OCI-LY7 (cell line): Measurements from ENCODE around the gene ARL15. TPM values are rescaled to one million over a fixed set of nuclear protein-coding genes. Genes with fewer than 3 reads are reported as not detected.

Source experiments
- BruUV-seq: library from RNA; stranded (reverse); fragments of 400-500 nt; replicated peaks from 2 replicates; lab custom pipeline; 2021; lab: Mats Ljungman, UMichigan
- CTCF ChIA-PET: fragments of 300-600 bp; sonication (Branson Sonifier 250); formaldehyde crosslinking; loops from one replicate; lab custom pipeline; 2022; ENCODE audit warnings: antibody characterized with exemption; ENCODE audit not compliant: unreplicated experiment; lab: Charles Lee
- POLR2A ChIA-PET: fragments of 300-600 bp; sonication (Branson Sonifier 250); formaldehyde crosslinking; loops from one replicate; lab custom pipeline; 2022; ENCODE audit warnings: antibody characterized with exemption; lab: Charles Lee
- DNase-seq: peaks from one replicate; pipeline ENCODE4 v3.0.0-alpha.2; 2015; ENCODE audit warnings: low spot score
- H2AFZ ChIP-seq: fragments of 200-600 bp; sonication (generic), shearing (Covaris generic); 2 replicates; pipeline ENCODE4 v1.6.1; 2014; ENCODE audit warnings: mild to moderate bottlenecking, antibody characterized with exemption, low read length, moderate library complexity
- H3K27ac ChIP-seq: fragments of 200-600 bp; sonication (generic); 2 replicates; pipeline ENCODE4 v1.5.1; 2014; ENCODE audit warnings: mixed run types, low read depth, mild to moderate bottlenecking, moderate library complexity, low read length, inconsistent platforms; ENCODE audit not compliant: poor library complexity, severe bottlenecking
- H3K36me3 ChIP-seq: fragments of 200-600 bp; sonication (generic); 2 replicates; pipeline ENCODE4 v1.6.1; 2014; ENCODE audit warnings: mild to moderate bottlenecking, antibody characterized with exemption, low read length, moderate library complexity, mixed read lengths; ENCODE audit not compliant: insufficient read depth
- H3K4me1 ChIP-seq: fragments of 200-600 bp; sonication (generic); 2 replicates; pipeline ENCODE4 v1.5.1; 2014; ENCODE audit warnings: mild to moderate bottlenecking, low read length; ENCODE audit not compliant: insufficient read depth, poor library complexity, severe bottlenecking
- H3K4me2 ChIP-seq: fragments of 200-600 bp; sonication (generic); 2 replicates; pipeline ENCODE4 v1.6.1; 2014; ENCODE audit warnings: mild to moderate bottlenecking, low read length
- H3K4me3 ChIP-seq: fragments of 200-600 bp; sonication (generic); 2 replicates; pipeline ENCODE4 v1.5.1; 2014; ENCODE audit warnings: mild to moderate bottlenecking, low read depth, low read length; ENCODE audit not compliant: poor library complexity, severe bottlenecking
- H3K79me2 ChIP-seq: fragments of 200-600 bp; sonication (generic); 2 replicates; pipeline ENCODE4 v1.6.1; 2016; ENCODE audit warnings: low read depth, mild to moderate bottlenecking, low read length, moderate library complexity, mixed read lengths; ENCODE audit not compliant: insufficient read depth
- H3K9me2 ChIP-seq: fragments of 200-600 bp; sonication (generic); 2 replicates; pipeline ENCODE4 v1.6.1; 2016; ENCODE audit warnings: mild to moderate bottlenecking, low read length, mixed read lengths; ENCODE audit not compliant: insufficient read depth
- H3K9me3 ChIP-seq: fragments of 200-600 bp; sonication (generic); 2 replicates; pipeline ENCODE4 v1.6.1; 2014; ENCODE audit warnings: mild to moderate bottlenecking, mixed run types, low read length, mixed read lengths
- H4K20me1 ChIP-seq: fragments of 200-600 bp; sonication (generic); 2 replicates; pipeline ENCODE4 v1.6.1; 2014; ENCODE audit warnings: mild to moderate bottlenecking, antibody characterized with exemption, low read length, moderate library complexity, mixed read lengths; ENCODE audit not compliant: insufficient read depth
- EZH2phosphoT487 ChIP-seq: fragments of 200-600 bp; sonication (generic); IDR thresholded peaks from 2 replicates; pipeline ENCODE4 v1.6.1; 2018; ENCODE audit warnings: low read depth, borderline replicate concordance, mild to moderate bottlenecking, mixed run types, antibody characterized with exemption, low read length, moderate library complexity, mixed read lengths
- intact Hi-C: fragments of 100-400 bp; cut with micrococcal nuclease; formaldehyde crosslinking; loops from one replicate; pipeline ENCODE4 v1.10.0; 2022; ENCODE audit not compliant: unreplicated experiment
- total RNA-seq, 2 experiments: library from RNA; depleted of rRNA in 1 of 2; stranded (reverse); fragments of >200 nt in 1 of 2; shearing (Covaris generic) in 1 of 2; gene quantifications; 2 replicates each; pipeline ENCODE4 v1.2.3, GENCODE V29; 2014 to 2022
- TF ChIP-seq, protein P1 (sequence below): fragments of 200-600 bp; sonication (generic); conservative IDR thresholded peaks from 2 replicates; pipeline ENCODE4 v1.5.1; 2014; ENCODE audit warnings: mild to moderate bottlenecking, antibody characterized with exemption, low read length, moderate library complexity, mixed read lengths

Gene ARL15
- total RNA-seq, 2 experiments from 2014 or later: 18.8 to 24.4 TPM

DNA sequence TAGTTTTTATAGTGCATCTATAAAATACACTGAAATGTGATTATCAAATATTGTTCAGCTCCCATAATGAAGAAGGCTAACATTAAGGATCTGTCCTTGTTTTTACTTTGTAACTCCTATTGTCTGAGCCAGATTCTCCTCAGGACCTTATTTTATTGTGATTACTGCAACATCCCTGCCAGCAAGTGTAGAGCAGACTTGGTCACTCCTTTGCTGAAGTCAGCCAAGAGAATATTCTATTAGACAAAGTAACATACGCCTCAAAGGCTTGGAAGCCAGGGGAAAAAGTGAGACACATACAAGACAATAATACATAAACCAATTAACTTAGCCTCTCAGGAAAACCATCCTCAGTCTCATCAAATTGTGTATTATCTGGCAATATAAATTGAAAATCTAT, 269.6 kb downstream of the ARL15 start:
- intact Hi-C loops: no loop called here
- Histone ChIP-seq H3K9me2 (no peaks in the 10 kb centered on the region), H3K79me2 (no peaks in the 10 kb centered on the region), H3K4me1 (no peaks in the 10 kb centered on the region), H4K20me1 (no peaks in the 10 kb centered on the region), H3K27ac (no peak overlapping the region), H3K4me2 (no peak overlapping the region), H3K36me3 (no peaks in the 10 kb centered on the region), H2AFZ (no peak overlapping the region), H3K4me3 (no peak overlapping the region), H3K9me3 (no peaks in the 10 kb centered on the region)
- DNase-seq: no peak
- BruUV-seq: no TSS peak
- TF ChIP-seq, protein P1, sequence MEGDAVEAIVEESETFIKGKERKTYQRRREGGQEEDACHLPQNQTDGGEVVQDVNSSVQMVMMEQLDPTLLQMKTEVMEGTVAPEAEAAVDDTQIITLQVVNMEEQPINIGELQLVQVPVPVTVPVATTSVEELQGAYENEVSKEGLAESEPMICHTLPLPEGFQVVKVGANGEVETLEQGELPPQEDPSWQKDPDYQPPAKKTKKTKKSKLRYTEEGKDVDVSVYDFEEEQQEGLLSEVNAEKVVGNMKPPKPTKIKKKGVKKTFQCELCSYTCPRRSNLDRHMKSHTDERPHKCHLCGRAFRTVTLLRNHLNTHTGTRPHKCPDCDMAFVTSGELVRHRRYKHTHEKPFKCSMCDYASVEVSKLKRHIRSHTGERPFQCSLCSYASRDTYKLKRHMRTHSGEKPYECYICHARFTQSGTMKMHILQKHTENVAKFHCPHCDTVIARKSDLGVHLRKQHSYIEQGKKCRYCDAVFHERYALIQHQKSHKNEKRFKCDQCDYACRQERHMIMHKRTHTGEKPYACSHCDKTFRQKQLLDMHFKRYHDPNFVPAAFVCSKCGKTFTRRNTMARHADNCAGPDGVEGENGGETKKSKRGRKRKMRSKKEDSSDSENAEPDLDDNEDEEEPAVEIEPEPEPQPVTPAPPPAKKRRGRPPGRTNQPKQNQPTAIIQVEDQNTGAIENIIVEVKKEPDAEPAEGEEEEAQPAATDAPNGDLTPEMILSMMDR: no peak
- no peak for TF ChIP-seq EZH2phosphoT487
- ChIA-PET POLR2A (no interaction called here), CTCF (no interaction called here)

DNA sequence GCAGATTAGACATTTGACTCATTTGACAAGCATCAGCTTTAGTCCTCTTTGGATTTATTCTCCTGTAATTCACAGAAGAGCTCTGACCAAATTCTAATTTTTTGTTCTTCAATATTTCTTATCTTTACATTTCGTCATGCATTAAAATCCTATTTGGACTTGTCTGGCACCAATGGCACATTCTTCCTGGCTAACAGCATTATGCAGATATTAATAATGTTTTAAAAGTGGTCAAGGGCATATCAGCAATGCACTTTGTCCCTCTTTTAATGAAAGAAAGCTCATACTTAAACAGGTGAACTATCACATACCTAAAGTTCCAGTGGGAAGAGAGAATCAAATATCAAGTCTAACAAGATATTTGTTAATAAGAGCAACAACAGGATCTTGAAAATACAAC, 270.4 kb downstream of the ARL15 start:
- Histone ChIP-seq H3K4me1 (no peaks in the 10 kb centered on the region), H4K20me1 (no peaks in the 10 kb centered on the region), H3K9me2 (no peaks in the 10 kb centered on the region), H3K4me3 (no peak overlapping the region), H3K36me3 (no peaks in the 10 kb centered on the region), H3K79me2 (no peaks in the 10 kb centered on the region), H3K4me2 (no peak overlapping the region), H3K9me3 (no peaks in the 10 kb centered on the region), H2AFZ (no peak overlapping the region), H3K27ac (no peak overlapping the region)
- DNase-seq: no peak
- TF ChIP-seq, protein P1: no peak
- TF ChIP-seq EZH2phosphoT487: no peak
- CTCF ChIA-PET: no interaction called here
- POLR2A ChIA-PET: interaction anchor here (0.6 to 1.2 kb wide), 3 partner anchors 11 to 395 kb away, joined by 3 read pairs; no protein-coding TSS in a partner anchor
- intact Hi-C loops: no loop called here
- BruUV-seq: no TSS peak

DNA sequence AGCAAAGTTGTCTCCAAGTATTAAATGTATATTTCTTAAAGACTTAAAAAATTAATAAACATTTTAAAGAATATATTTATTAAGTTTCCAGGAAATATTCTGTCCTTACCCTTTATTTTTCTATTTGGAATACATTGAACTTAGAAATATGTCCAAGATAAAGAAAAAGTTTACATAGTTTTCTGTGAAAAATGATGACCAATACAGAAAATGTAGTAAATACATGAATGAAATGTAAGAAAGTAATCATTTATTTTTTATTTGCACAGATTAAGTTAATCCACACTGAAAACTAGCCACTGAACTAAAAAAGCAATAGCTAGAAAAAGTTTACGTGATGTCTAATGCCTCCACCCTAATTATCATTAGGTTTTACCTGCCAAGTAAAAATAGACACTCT, 273.2 kb downstream of the ARL15 start:
- intact Hi-C loops: no loop called here
- Histone ChIP-seq H3K9me3 (no peaks in the 10 kb centered on the region), H4K20me1 (no peaks in the 10 kb centered on the region), H3K4me1 (no peaks in the 10 kb centered on the region), H3K4me3 (no peak overlapping the region), H3K36me3 (no peaks in the 10 kb centered on the region), H3K9me2 (no peaks in the 10 kb centered on the region), H3K79me2 (no peaks in the 10 kb centered on the region), H3K27ac (no peak overlapping the region), H2AFZ (no peak overlapping the region), H3K4me2 (no peak overlapping the region)
- CTCF ChIA-PET: no interaction called here
- no peak for DNase-seq
- BruUV-seq: no TSS peak
- TF ChIP-seq EZH2phosphoT487: no peak
- TF ChIP-seq, protein P1: no peak
- POLR2A ChIA-PET: no interaction called here
